Measurements from ENCODE around the gene L3MBTL1.

Gene L3MBTL1

DNA sequence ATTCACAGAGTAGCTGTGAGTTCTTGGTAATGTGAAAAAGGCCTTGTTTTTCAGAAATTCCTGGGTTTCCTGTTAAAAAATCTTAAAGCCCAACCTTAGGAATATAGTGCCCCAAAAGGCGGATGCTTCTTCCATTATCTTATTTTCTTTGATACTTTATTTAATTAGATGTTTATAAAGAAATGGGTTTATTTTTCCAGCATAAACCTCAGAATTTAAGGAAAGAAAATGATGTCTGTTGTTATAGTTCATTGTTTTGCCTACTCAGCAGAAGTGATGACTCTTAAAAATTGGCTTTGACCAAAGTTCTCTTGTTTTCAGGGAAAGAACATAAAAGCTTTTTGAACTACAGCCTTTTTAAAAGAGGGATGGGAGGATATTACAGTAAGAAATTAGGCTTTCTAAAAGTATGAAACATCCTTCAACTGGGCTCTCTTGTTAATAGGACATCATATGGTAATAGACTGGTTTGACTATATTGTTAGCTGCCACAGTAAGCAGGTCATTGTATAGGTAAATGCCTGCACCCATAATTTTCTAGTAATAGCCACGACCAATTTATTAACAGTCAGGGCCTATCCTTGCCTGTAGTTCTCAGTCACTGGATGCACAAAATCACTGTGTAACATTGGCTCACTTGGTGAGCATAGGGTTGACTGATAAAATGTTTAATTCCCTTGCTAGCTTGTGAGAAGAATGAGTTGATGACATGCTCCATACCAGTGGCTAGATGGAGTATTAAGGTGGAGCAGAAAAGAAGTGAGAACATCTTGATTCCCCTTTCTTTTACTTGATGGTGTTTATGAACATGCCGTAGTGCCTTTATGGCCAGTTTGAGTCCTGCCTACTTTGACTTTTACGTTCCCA lies 44.6 kb upstream of the L3MBTL1 start:
- H3F3A ChIP-seq (ENCODE audit: insufficient read depth, low read length), result peaks cover 16% of the 10 kb centered on the region; the same call in 1 of the 2 replicates

GRCh38 chr20:43463527-43464218 lies 43.8 kb upstream of the L3MBTL1 start:
- no peak for DNase-seq
- H3K4me3 ChIP-seq (ENCODE audit: low read length), result no peak overlapping the region
- H3K27me3 ChIP-seq (replicated peaks; ENCODE audit: insufficient read depth, low read length), result no peaks in the 10 kb centered on the region
- no peaks in the 10 kb centered on the region for H3K9me3 ChIP-seq (replicated peaks; ENCODE audit: insufficient read depth, low read length)
- H3K27ac ChIP-seq (ENCODE audit: low read length), result no peak overlapping the region
- no peak overlapping the region for H2AFZ ChIP-seq (ENCODE audit: low read length)
- H3K9ac ChIP-seq (ENCODE audit: low read length), result no peak overlapping the region
- no peak overlapping the region for H3K4me2 ChIP-seq (ENCODE audit: low read depth, low read length)
- H3K4me1 ChIP-seq (ENCODE audit: low read length), result peaks cover 7% of the 10 kb centered on the region; the same call in 1 of the 2 replicates
- H3K79me2 ChIP-seq (ENCODE audit: low read length), result peaks cover 48% of the 10 kb centered on the region
- H3F3A ChIP-seq (ENCODE audit: insufficient read depth, low read length), result peaks cover 20% of the 10 kb centered on the region; the same call in 1 of the 2 replicates
- H4K20me1 ChIP-seq (ENCODE audit: insufficient read depth, low read length), result peaks cover 14% of the 10 kb centered on the region
- H3K36me3 ChIP-seq (replicated peaks; ENCODE audit: insufficient read depth, low read length), result peaks cover 29% of the 10 kb centered on the region
- TF ChIP-seq CTCF (IDR thresholded peaks at IDR 0.05; ENCODE audit: low read length) (no peak), EZH2phosphoT487 (IDR thresholded peaks at IDR 0.05; ENCODE audit: low read length) (no peak), EZH2 (optimal IDR thresholded peaks at IDR 0.05; ENCODE audit: low read depth, low read length) (no peak)
- H3K9me2 ChIP-seq (replicated peaks; ENCODE audit: insufficient read depth, low read length), result no peaks in the 10 kb centered on the region

More for the DNA sequence above, 44.6 kb upstream of the L3MBTL1 start:
- no peak for DNase-seq
- H4K20me1 ChIP-seq (ENCODE audit: insufficient read depth, low read length), result peaks cover 14% of the 10 kb centered on the region
- no peak overlapping the region for H3K4me3 ChIP-seq (ENCODE audit: low read length)
- H2AFZ ChIP-seq (ENCODE audit: low read length), result no peak overlapping the region
- no peak overlapping the region for H3K27ac ChIP-seq (ENCODE audit: low read length)
- H3K27me3 ChIP-seq (replicated peaks; ENCODE audit: insufficient read depth, low read length), result no peaks in the 10 kb centered on the region
- no peaks in the 10 kb centered on the region for H3K9me3 ChIP-seq (replicated peaks; ENCODE audit: insufficient read depth, low read length)
- H3K9ac ChIP-seq (ENCODE audit: low read length), result no peak overlapping the region
- H3K4me1 ChIP-seq (ENCODE audit: low read length), result peaks cover 7% of the 10 kb centered on the region; the same call in 1 of the 2 replicates
- H3K79me2 ChIP-seq (ENCODE audit: low read length), result peaks cover 56% of the 10 kb centered on the region
- TF ChIP-seq EZH2 (optimal IDR thresholded peaks at IDR 0.05; ENCODE audit: low read depth, low read length) (no peak), EZH2phosphoT487 (IDR thresholded peaks at IDR 0.05; ENCODE audit: low read length) (no peak), CTCF (IDR thresholded peaks at IDR 0.05; ENCODE audit: low read length) (no peak)
- peaks cover 29% of the 10 kb centered on the region for H3K36me3 ChIP-seq (replicated peaks; ENCODE audit: insufficient read depth, low read length)
- H3K9me2 ChIP-seq (replicated peaks; ENCODE audit: insufficient read depth, low read length), result no peaks in the 10 kb centered on the region
- no peak overlapping the region for H3K4me2 ChIP-seq (ENCODE audit: low read depth, low read length)

DNA sequence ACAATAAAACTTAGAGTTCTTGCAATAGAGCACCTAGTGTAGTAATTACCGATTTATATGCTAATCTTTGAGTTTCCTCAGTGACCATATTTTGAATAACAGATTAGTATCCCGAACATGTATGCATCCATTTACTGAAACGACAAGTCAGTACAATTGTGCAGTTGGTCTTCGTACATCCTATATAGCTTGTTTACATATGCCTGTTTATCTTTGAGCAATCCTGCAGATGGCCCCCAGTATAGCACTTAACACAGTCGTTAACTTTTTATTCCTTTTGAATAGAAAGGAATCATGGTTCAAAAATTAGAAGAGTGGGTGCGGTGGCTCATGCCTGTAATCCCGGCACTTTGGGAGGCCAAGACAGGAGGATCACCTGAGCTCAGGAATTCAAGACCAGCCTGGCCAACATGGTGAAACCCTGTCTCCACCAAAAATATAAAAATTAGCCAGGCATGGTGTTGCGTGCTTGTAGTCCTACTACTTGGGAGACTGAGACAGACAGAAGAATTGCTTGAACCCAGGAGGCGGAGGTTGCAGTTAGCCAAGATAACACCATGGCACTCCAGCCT lies 43.2 kb upstream of the L3MBTL1 start:
- no peak for TF ChIP-seq CTCF (IDR thresholded peaks at IDR 0.05; ENCODE audit: low read length)
- no peak for TF ChIP-seq EZH2 (optimal IDR thresholded peaks at IDR 0.05; ENCODE audit: low read depth, low read length)
- TF ChIP-seq EZH2phosphoT487 (IDR thresholded peaks at IDR 0.05; ENCODE audit: low read length), result no peak
- no peak for DNase-seq
- peaks cover 26% of the 10 kb centered on the region for H3K36me3 ChIP-seq (replicated peaks; ENCODE audit: insufficient read depth, low read length)
- peaks cover 8% of the 10 kb centered on the region; the same call in 1 of the 2 replicates for H4K20me1 ChIP-seq (ENCODE audit: insufficient read depth, low read length)
- H3K4me1 ChIP-seq (ENCODE audit: low read length), result peaks cover 3% of the 10 kb centered on the region; the same call in 1 of the 2 replicates
- H3K4me2 ChIP-seq (ENCODE audit: low read depth, low read length), result no peak overlapping the region
- no peaks in the 10 kb centered on the region for H3K27me3 ChIP-seq (replicated peaks; ENCODE audit: insufficient read depth, low read length)
- no peaks in the 10 kb centered on the region for H3K9me2 ChIP-seq (replicated peaks; ENCODE audit: insufficient read depth, low read length)
- peaks cover 20% of the 10 kb centered on the region; the same call in 1 of the 2 replicates for H3F3A ChIP-seq (ENCODE audit: insufficient read depth, low read length)
- no peak overlapping the region for H3K27ac ChIP-seq (ENCODE audit: low read length)
- H3K9me3 ChIP-seq (replicated peaks; ENCODE audit: insufficient read depth, low read length), result no peaks in the 10 kb centered on the region
- H3K4me3 ChIP-seq (ENCODE audit: low read length), result no peak overlapping the region
- H3K79me2 ChIP-seq (ENCODE audit: low read length), result peaks cover 42% of the 10 kb centered on the region
- no peak overlapping the region for H2AFZ ChIP-seq (ENCODE audit: low read length)
- no peak overlapping the region for H3K9ac ChIP-seq (ENCODE audit: low read length)
